Peyer's patch (tissue), 4 donors: ENCODE results near the gene COPZ1. TPM values are rescaled to one million over a fixed set of nuclear protein-coding genes. Genes with fewer than 3 reads are reported as not detected.
A peak's percentile ranks its signal among the peaks of the same experiment; 100 is the strongest.

Source experiments
- DNase-seq, 3 donors: peaks; one replicate each; pipeline ENCODE4 v3.0.0-alpha.2; 2017 to 2019
- H3K27ac ChIP-seq, 4 donors: fragments of 200-600 bp; sonication (generic); one replicate each; pipeline ENCODE4 v1.5.1; 2016 to 2019
- H3K27me3 ChIP-seq, 2 donors: fragments of 200-600 bp; sonication (generic); one replicate each; pipeline ENCODE4 v1.5.1; 2019
- H3K36me3 ChIP-seq, 3 donors: fragments of 200-600 bp; sonication (generic); one replicate each; pipeline ENCODE4 v1.5.1; 2016 to 2019
- H3K4me1 ChIP-seq, 4 donors: fragments of 200-600 bp; sonication (generic); one replicate each; pipeline ENCODE4 v1.5.1; 2016 to 2019
- H3K4me3 ChIP-seq, 4 donors: fragments of 200-600 bp; sonication (generic); 1 replicate in 3 of 4; 2 replicates in 1 of 4; pipeline ENCODE4 v1.5.1; 2016 to 2019; ENCODE audit warnings: mild to moderate bottlenecking in 1 of 4
- H3K9me3 ChIP-seq, 4 donors: fragments of 200-600 bp; sonication (generic); one replicate each; pipeline ENCODE4 v1.5.1; 2016 to 2019; ENCODE audit warnings: mild to moderate bottlenecking in 1 of 4
- POLR2A ChIP-seq, 2 donors: fragments of 450-650 bp; IDR thresholded peaks; one replicate each; pipeline ENCODE4 v1.5.1; 2017; ENCODE audit warnings: antibody characterized with exemption in 2 of 2, mild to moderate bottlenecking in 2 of 2, moderate library complexity in 2 of 2
- total RNA-seq, 4 donors: library from RNA; depleted of rRNA; stranded (reverse); fragments of >200 nt; gene quantifications; one replicate each; pipeline ENCODE4 v1.1.0, GENCODE V29; 2016
- TF ChIP-seq, protein P1 (sequence below), 6 experiments: fragments of 450-650 bp in 4 of 6; fragments of 200-600 bp in 2 of 6; sonication (generic) in 1 of 6; IDR thresholded peaks; one replicate each; pipeline ENCODE4 v1.5.1; 2017 to 2019; ENCODE audit warnings: antibody characterized with exemption in 6 of 6, mild to moderate bottlenecking in 3 of 6, moderate library complexity in 1 of 6

Gene COPZ1
- total RNA-seq, 4 donors from 2014 or later: 42.4 to 66.9 (median 54.2) TPM

DNA sequence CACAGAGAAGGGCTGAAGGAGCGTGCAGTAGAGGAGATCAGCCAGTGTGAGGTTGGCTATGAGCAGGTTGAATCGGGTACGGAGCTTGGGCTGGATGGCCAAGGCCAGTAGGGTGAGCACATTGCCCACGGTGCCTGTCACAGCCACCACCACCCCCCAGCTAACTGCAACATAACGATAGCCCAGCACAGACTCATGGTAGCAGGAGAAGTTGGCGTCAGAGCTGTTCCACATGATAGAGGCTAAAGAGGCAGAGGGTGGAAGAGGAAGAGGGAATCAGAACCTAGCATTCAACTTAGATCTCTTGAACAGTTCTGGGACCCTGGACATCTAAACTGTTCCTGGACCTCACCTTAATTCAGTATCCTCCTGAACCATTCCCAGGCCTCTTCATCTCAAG lies 38.7 kb downstream of the COPZ1 start:
- no peaks in the 10 kb centered on the region for H3K27me3 ChIP-seq
- no peaks in the 10 kb centered on the region for H3K9me3 ChIP-seq
- H3K27ac ChIP-seq: no peak overlapping the region

GRCh38 chr12:54364413-54364812 lies 39.5 kb downstream of the COPZ1 start, which contains the start of gene GPR84:
Gene GPR84 (minus strand): TSS chr12:54364486. CDS start chr12:54363851, 635 bp downstream.
- DNase-seq: no peak
- Histone ChIP-seq H3K27me3 (no peaks in the 10 kb centered on the region), H3K36me3 (no peaks in the 10 kb centered on the region), H3K27ac (no peak within 1 kb of the TSS), H3K4me1 (peaks cover 0 to 17% (median 0%) of the 10 kb centered on the region in 4 donors), H3K4me3 (no peak within 1 kb of the TSS), H3K9me3 (no peaks in the 10 kb centered on the region)
- TF ChIP-seq, protein P1, sequence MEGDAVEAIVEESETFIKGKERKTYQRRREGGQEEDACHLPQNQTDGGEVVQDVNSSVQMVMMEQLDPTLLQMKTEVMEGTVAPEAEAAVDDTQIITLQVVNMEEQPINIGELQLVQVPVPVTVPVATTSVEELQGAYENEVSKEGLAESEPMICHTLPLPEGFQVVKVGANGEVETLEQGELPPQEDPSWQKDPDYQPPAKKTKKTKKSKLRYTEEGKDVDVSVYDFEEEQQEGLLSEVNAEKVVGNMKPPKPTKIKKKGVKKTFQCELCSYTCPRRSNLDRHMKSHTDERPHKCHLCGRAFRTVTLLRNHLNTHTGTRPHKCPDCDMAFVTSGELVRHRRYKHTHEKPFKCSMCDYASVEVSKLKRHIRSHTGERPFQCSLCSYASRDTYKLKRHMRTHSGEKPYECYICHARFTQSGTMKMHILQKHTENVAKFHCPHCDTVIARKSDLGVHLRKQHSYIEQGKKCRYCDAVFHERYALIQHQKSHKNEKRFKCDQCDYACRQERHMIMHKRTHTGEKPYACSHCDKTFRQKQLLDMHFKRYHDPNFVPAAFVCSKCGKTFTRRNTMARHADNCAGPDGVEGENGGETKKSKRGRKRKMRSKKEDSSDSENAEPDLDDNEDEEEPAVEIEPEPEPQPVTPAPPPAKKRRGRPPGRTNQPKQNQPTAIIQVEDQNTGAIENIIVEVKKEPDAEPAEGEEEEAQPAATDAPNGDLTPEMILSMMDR (IDR thresholded peaks at IDR 0.05): no peak
- no peak for TF ChIP-seq POLR2A (IDR thresholded peaks at IDR 0.05)

More for the DNA sequence above, 38.7 kb downstream of the COPZ1 start:
- TF ChIP-seq, protein P1 (IDR thresholded peaks at IDR 0.05): no peak
- TF ChIP-seq POLR2A (IDR thresholded peaks at IDR 0.05): no peak
- no peak for DNase-seq
- no peaks in the 10 kb centered on the region for H3K36me3 ChIP-seq
- H3K4me1 ChIP-seq: peaks cover 0 to 13% (median 0%) of the 10 kb centered on the region in 4 donors
- H3K4me3 ChIP-seq: no peak overlapping the region

- Histone ChIP-seq H3K27ac (no peak overlapping the region), H3K36me3 (no peaks in the 10 kb centered on the region), H3K9me3 (no peaks in the 10 kb centered on the region), H3K4me1 (peaks cover 0 to 29% (median 0%) of the 10 kb centered on the region in 4 donors), H3K4me3 (peak overlapping the region in 3 of 4 donors; percentile 2 to 42 (median 10)), H3K27me3 (no peaks in the 10 kb centered on the region)
- DNase-seq: no peak
- TF ChIP-seq POLR2A (IDR thresholded peaks at IDR 0.05): no peak
- TF ChIP-seq, protein P1 (IDR thresholded peaks at IDR 0.05): no peak
Observed at GRCh38 chr12:54368025-54368708, 43.2 kb downstream of the COPZ1 start.

DNA sequence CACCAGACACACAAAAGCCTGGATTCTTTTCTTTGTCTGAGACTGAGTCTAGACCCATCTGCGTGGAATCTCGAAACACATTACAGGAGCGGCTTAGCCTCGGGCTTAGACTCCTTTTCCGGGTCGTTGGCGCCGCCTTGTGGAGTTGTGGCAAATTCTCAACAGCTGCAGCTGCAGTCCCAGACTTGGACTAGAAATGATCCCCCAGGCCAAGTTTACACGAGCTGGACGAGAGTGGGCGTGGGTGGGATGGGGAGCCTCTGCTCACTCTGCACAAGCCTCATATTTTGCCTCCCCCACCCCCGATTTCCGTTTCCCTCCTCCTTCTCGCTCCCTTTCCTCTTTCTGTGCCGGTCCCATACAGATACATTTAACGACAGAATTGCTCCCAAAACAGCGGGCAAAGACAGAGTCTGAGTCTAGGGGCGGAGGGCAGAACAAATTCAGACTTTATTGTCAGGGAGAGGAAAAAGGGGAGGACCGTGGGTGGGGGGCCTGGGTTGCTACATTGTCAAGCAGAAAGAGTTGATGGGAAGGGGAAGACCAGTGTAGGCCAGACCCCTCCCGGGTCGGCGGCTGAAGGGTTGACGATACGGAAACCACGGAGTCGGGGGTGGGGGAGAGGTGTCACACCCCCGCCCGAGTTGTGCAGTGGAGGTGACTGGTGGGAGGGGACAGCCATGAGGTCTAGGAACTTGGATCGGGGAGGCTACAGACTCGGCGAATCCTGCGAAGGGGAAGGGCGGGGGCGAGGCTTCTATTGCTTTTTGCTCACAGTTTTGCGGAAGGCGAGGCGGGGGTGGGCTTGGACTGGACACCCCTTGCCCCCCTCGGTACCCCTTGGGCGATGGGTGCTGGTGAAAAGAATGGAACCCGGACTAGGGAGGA lies 44.0 kb downstream of the COPZ1 start:
- TF ChIP-seq, protein P1 (IDR thresholded peaks at IDR 0.05): peak; percentile 68 to 86 (median 84)
- TF ChIP-seq POLR2A (IDR thresholded peaks at IDR 0.05): no peak
- Histone ChIP-seq H3K36me3 (no peaks in the 10 kb centered on the region), H3K27me3 (no peaks in the 10 kb centered on the region), H3K4me3 (peak overlapping the region in 3 of 4 donors; percentile 2 to 42 (median 10)), H3K9me3 (no peaks in the 10 kb centered on the region), H3K27ac (peak overlapping the region in 3 of 4 donors; percentile 54 to 67 (median 55)), H3K4me1 (peaks cover 0 to 29% (median 0%) of the 10 kb centered on the region in 4 donors)
- peak; percentile 85 to 96 (median 94) for DNase-seq

- peak overlapping the region in 3 of 4 donors; percentile 24 to 54 (median 42) for H3K4me3 ChIP-seq
- no peaks in the 10 kb centered on the region for H3K9me3 ChIP-seq
- peaks cover 0 to 29% (median 0%) of the 10 kb centered on the region in 4 donors for H3K4me1 ChIP-seq
- no peak for TF ChIP-seq POLR2A (IDR thresholded peaks at IDR 0.05)
- TF ChIP-seq, protein P1 (IDR thresholded peaks at IDR 0.05): no peak
- H3K36me3 ChIP-seq: no peaks in the 10 kb centered on the region
- no peak for DNase-seq
- H3K27ac ChIP-seq: peak overlapping the region; percentile 1 to 67 (median 54)
- H3K27me3 ChIP-seq: no peaks in the 10 kb centered on the region
Observed at GRCh38 chr12:54369597-54370131, 44.7 kb downstream of the COPZ1 start.
